HG02798 (cell line): ENCODE results near the gene KIF17.

Experiments used
- ATAC-seq: cut with Tn5 transposase; IDR thresholded peaks from one replicate; pipeline ENCODE4 v1.9.1; 2021; ENCODE audit warnings: mild to moderate bottlenecking; ENCODE audit not compliant: unreplicated experiment, poor library complexity

The KIF17 gene

DNA sequence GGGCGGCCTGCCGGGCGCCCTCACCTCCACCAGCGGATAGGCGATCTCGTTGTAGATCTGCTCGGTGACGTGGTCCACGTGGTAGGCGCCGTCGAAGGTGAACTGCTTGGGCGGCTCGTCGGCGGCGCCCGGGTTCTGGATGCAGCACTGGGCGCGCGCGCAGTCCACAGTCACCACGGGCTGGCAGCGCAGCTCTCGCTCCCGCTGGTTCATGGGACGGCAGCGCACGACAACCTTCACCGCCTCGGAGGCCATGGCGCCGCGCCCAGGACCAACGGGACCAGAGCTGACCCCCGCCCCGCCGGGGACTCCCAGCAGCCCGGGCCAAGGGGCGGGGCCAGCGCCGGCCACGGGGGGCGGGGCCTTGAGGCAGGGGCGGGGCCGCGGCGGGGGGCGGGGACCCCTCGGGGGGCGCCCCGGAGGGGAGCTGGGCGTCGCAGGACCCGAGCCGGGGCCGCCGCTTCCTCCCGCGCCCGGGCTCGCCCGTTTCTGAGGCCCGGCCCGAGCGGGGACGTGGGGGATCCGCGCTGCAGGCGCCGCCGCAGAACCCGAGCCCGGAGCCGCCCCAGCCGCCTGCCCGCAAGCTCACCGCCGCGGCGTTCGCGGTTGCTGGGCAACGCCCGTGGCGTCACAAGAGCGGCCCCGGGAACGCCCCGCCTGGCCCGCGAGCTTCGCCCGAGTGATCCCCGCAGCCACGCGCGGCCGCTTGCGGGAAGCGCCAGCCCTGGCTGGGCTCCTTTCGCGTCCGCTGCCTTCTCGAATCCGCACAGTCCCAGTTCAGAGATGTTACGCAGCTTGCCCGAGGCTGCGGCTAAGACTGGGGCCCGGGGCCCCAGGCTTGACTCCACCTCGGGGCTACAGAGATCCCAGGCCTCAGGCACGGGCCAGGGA, at the start of gene KIF17:
KIF17 (minus strand) TSS at position 556 of the 891 bp plus-strand sequence; CDS start at position 255, 301 bp downstream.
- ATAC-seq, result no peak

GRCh38 chr1:20767271-20767670, 49.5 kb upstream of the KIF17 start:
- no peak for ATAC-seq

- ATAC-seq, result no peak
Measured at GRCh38 chr1:20763417-20763816, 45.6 kb upstream of the KIF17 start.

GRCh38 chr1:20760322-20760721, 42.5 kb upstream of the KIF17 start:
- no peak for ATAC-seq

- ATAC-seq, result no peak
Measured at GRCh38 chr1:20753589-20753988, 35.8 kb upstream of the KIF17 start.

DNA sequence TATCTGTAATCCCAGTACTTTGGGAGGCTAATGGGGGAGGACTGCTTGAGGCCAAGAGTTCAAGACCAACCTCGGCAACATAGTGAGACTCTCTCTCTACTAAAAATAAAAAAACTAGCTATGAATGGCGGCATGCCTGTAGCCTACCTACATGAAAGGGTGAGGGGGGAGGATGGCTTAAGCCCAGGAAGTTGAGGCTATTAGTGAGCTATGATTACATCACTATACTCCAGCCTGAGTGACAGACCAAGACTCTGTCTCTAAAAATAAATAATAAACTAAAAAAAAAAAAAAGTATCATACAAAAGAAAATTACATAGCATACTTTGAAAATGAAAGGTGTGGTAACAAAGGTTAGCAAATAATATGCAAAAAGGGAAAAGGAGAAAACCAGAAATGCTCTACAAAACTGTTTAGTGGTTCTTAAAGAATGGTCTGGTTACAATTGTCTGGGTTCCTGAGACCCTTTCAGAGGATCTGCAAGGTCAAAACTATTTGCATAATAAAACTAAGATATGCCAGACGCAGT, 33.7 kb upstream of the KIF17 start:
- ATAC-seq, result no peak

GRCh38 chr1:20742671-20743070, 24.9 kb upstream of the KIF17 start:
- no peak for ATAC-seq

- no peak for ATAC-seq
Measured at GRCh38 chr1:20740781-20741180, 23.0 kb upstream of the KIF17 start.

GRCh38 chr1:20739225-20739624, 21.4 kb upstream of the KIF17 start:
- no peak for ATAC-seq

DNA sequence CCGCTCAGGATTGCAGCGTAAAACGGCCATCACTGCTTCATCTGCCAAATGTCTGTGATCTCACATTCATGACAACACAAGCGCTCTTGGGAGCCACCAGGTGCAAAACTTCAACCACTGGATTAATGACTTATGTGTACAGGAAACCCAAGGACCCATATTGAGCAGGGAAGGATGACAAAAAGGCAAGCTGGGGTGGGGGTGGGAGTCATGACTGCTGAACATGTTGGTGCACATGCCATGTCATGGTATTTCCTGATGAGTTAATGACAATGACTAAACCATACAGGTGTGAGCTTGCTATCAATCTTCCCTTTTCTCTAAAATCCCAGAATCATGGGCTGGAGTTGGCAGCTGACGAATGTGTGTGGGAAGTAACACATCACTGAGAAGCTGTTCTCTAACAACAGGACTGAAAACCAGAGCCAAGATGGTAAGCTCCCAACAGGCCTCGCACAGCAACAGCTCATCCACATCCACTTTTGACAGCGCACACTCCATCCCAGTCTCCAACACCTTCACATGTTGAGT, 17.8 kb upstream of the KIF17 start:
- no peak for ATAC-seq

DNA sequence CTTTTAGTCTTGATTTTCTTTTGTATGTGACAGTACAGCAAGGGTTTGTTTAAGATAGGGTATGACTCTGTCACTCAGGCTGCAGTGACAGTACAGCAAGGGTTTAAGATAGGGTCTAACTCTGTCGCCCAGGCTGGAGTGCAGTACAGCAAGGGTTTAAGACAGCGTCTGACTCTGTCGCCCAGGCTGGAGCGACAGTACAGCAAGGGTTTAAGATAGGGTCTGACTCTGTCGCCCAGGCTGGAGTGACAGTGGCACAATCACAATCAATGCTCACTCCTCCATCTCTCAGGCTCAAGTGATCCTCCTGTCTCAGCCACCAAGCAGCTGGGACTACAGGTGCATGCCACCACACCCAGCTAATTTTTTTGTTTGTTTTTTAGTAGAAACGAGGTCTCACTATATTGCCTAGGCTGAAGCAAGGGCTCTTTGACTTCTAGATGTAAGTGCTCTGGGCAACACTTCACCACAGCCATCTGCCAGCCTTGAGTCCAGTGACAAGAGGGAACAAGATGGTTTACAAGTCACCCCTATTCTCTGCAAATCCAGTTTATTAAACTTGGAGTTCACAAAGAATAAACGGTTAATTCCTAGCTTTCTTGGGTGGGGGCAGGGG, 15.7 kb upstream of the KIF17 start:
- peak; percentile 8 for ATAC-seq

DNA sequence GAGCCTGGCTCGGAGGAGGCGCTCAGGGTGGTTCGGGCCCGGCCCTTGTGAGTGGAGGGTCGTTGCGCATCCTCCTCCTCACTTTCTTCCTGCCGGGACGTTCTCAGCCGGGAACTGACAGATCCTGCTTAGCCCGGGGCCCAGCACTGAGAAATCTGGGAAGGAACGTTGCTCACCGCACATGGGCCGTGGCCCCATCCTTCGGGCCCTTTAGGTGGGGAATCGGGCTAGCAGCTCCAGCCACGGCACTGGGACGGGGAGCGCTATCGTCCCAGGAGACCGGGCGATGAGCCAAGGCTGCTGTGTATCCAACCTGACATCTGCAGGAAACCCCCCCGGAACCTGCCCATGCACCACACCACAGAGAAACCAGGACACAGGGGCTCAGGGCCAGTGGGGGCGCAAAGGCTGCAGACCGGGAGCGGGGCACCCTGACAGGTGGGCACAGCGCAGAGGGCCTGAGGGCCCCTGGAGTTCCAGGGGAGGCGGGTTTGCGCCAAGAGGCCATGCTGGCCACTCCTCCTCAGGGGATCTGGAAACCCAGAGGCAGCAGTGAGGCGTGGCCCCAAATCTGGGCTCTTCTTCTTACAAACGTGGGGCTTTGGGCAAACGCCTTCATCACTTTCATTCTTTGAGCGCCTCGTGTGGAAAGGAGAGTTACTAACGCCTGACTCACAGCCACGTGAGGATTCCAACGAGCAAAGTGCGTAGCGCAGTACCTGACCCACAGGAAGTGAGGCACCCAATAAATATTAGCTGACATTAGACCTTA, 15.0 kb upstream of the KIF17 start, which contains the start of gene SH2D5:
SH2D5 (minus strand) TSS at position 116 of the 772 bp plus-strand sequence. CDS start 4,659 bp downstream, outside the sequence.
- peak; percentile 49 for ATAC-seq

- ATAC-seq, result peak; percentile 74
Measured at GRCh38 chr1:20732071-20732587, 14.3 kb upstream of the KIF17 start.

DNA sequence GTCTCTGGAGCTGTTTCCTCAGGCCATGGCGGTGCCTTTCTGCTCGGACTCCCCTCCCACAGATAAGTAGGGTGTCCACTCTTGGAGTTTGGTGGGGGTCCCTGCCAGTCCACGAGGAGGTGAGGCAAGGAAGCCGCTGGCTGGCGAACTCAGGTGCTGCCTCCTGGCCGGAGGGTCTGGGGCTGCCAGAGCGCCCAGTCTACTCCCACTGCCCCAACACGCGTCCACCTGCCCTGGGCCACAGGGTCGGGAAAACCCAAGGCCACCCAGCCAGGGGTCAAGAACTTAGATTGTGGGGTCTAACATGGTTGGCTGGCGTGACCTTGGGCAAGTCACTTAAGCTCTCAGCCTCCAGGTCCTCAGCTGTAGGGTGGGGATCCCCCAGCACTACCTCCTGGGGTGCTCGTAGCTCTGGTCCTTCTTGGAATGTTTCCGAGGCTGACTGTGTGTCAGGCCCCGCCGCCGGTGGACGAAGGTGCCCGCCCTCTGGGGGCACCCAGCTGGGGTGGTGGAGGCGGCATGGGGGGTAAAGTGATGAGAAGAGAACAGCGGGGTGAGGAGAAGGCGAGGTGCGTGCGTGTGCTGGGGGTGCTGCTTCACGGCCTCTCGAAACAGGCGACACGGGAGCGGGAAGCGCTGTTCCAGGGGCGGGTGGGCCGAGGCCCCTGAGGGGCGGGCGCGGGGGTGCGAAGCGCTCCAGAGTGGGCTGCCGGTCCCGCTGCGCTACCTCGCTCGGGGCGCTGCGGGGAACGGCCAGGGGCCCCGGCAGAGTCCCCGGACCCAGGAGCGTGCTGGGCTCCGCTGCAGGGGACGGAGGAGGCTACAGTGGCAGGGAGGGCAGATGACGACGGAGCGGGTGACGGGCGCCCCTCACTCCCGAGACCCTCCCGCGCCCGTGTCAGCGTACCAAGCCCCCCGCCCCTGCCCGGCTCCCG, 13.5 kb upstream of the KIF17 start:
- peak; percentile 6 for ATAC-seq

- no peak for ATAC-seq
Measured at GRCh38 chr1:20730690-20731056, 12.9 kb upstream of the KIF17 start.

- no peak for ATAC-seq
Measured at GRCh38 chr1:20729990-20730689, 12.3 kb upstream of the KIF17 start.

- no peak for ATAC-seq
Measured at GRCh38 chr1:20729155-20729931, 11.5 kb upstream of the KIF17 start.
